Motor neuron (in vitro differentiated cells): ENCODE measurements around the gene STX11. TPM values are rescaled to one million over a fixed set of nuclear protein-coding genes. Genes with fewer than 3 reads are reported as not detected.

Source experiments
- ATAC-seq, 8 experiments: fragments of 200-7000 bp; cut with Tn5 transposase; replicated peaks in 6 of 8; 2 replicates each; pipeline ENCODE4 v1.8.0; 2021; ENCODE audit warnings: mild to moderate bottlenecking in 8 of 8, moderate library complexity in 8 of 8
- H3K27ac ChIP-seq, 2 donors: fragments of 250-450 bp; sonication (Bioruptor Pico); 2 replicates each; pipeline ENCODE4 v1.9.0; 2021; ENCODE audit warnings: antibody characterized with exemption in 2 of 2, mild to moderate bottlenecking in 2 of 2, moderate library complexity in 1 of 2
- H3K4me1 ChIP-seq, 2 donors: fragments of 250-450 bp; sonication (Bioruptor Pico); replicated peaks in 1 of 2; 2 replicates each; pipeline ENCODE4 v1.6.1; 2021; ENCODE audit warnings: antibody characterized with exemption in 2 of 2, mild to moderate bottlenecking in 2 of 2, moderate library complexity in 1 of 2
- H3K4me3 ChIP-seq, 5 donors: fragments of 250-450 bp; sonication (Bioruptor Pico); 2 replicates each; pipeline ENCODE4 v1.9.0; 2021; ENCODE audit warnings: antibody characterized with exemption in 5 of 5, mild to moderate bottlenecking in 5 of 5, moderate library complexity in 4 of 5
- WGBS, 10 experiments: fragments of 450-650 bp; shearing (Covaris generic); methylation state at CpG; one replicate each; pipeline ENCODE4 v1.0.0; 2022; 5-methylcytosine and 5-hydroxymethylcytosine counted together
- in situ Hi-C, 9 experiments: fragments of 400-800 bp; cut with MboI; loops; one replicate each; pipeline ENCODE4 v1.15.0; 2021; ENCODE audit warnings: low sequenced_read_pairs in 9 of 9, low pct_unique_long_range_greater_than_20kb in 2 of 9; ENCODE audit not compliant: unreplicated experiment in 9 of 9
- total RNA-seq, 8 experiments: library from RNA; unstranded; fragments of 300-600 nt; gene quantifications; 2 replicates each; pipeline versions ENCODE4 v1.2.3 to v1.2.4, GENCODE V29; 2022

The STX11 gene
- total RNA-seq, 8 experiments from 2014 or later: 0.05 to 2.0 (median 0.60) TPM; not detected in 2

DNA sequence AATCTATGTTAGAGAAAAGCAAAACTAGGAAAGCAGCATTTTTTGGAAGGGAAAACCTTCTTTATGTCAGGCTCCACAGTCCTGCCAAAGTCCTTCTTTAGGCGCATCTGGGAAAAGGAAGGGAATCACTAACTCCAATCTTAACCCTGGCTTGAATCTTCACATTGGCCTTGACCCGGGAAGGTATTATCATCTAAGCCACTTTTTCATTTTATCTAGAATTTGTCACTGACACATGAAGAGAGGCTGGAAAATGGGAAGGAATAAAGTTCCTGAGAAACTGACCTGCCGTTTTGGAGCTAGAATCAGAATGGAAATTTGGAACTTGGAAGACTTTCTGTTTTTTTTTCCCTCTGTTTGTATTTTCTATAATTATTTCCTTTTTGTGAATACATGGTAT lies 81.4 kb downstream of the STX11 start:
- H3K27ac ChIP-seq: no peak overlapping the region

GRCh38 chr6:144232176-144232831 lies 82.0 kb downstream of the STX11 start:
- no peak for ATAC-seq
- H3K4me3 ChIP-seq: no peak overlapping the region
- 36 to 83% (median 75%) methylated on average over 3 to 4 of the region's 4 CpGs; no CpG with 5 or more reads in 2 of the 10 experiments for WGBS, 10 experiments
- no peaks in the 10 kb centered on the region for H3K4me1 ChIP-seq
- H3K27ac ChIP-seq: no peak overlapping the region
- in situ Hi-C loops: no loop called here

More for the DNA sequence above, 81.4 kb downstream of the STX11 start:
- H3K4me1 ChIP-seq: no peaks in the 10 kb centered on the region
- H3K4me3 ChIP-seq: no peak overlapping the region
- ATAC-seq: no peak
- WGBS, 10 experiments: 14 to 100% (median 83%) methylated on average over 1 to 3 of the region's 3 CpGs; no CpG with 5 or more reads in 1 of the 10 experiments
- in situ Hi-C loops: no loop called here

- ATAC-seq: no peak
- Histone ChIP-seq H3K4me3 (no peak overlapping the region), H3K27ac (no peak overlapping the region), H3K4me1 (no peaks in the 10 kb centered on the region)
- in situ Hi-C loops: no loop called here
- 9 to 100% (median 80%) methylated on average over 1 to 2 of the region's 2 CpGs; no CpG with 5 or more reads in 1 of the 10 experiments for WGBS, 10 experiments
These were observed 82.5 kb downstream of the STX11 start for GRCh38 chr6:144232832-144233230.

DNA sequence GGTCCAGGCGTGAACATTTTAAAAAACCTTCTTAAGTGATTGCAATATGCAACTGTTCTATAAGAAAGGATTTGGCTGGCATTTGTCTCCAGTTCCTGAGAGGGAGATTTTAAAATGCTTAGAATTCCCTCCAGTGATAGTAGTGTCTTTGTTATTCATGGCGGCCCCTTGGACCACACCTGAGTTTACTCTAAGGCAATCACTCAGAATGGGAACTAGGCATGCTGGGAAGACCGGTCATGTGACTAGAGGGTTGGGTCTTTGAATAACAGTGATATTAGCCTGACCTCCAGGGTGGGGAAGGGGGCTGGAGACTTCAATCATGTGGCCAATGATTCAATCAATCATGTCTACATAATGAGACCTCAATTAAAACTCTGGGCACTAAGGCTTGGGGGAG lies 84.1 kb downstream of the STX11 start:
- Histone ChIP-seq H3K27ac (no peak overlapping the region), H3K4me3 (no peak overlapping the region), H3K4me1 (no peaks in the 10 kb centered on the region)
- in situ Hi-C loops: no loop called here
- WGBS, 10 experiments: 86 to 100% (median 100%) methylated on average over 1 to 2 of the region's 3 CpGs; no CpG with 5 or more reads in 4 of the 10 experiments
- no peak for ATAC-seq

DNA sequence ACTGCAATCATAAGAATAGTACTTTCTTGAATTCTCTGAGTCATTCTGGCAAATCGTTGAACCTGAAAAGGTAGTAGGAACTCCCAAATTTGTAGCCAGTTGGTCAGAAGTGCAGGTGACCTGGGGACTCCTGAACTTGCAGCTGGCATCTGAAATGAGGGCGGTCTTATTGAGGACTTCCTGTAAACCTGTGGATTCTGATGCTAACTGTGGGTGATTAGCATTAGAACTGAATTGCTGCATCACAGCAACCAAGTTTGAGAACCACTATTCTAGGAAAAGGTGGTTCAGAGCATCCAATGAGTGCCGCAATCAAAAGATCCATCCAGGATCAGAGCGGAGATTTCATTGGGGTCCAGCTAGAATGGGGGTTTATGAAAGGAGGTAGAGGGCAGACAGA lies 84.6 kb downstream of the STX11 start:
- H3K4me3 ChIP-seq: no peak overlapping the region
- WGBS, 10 experiments: 83 to 100% (median 100%) methylated on average over 1 to 3 of the region's 4 CpGs; no CpG with 5 or more reads in 3 of the 10 experiments
- no peak overlapping the region for H3K27ac ChIP-seq
- no peaks in the 10 kb centered on the region for H3K4me1 ChIP-seq
- in situ Hi-C loops: no loop called here
- ATAC-seq: no peak

Other genes starting within 250 kb of the STX11 start
- gene PLAGL1, start 142.3 kb upstream of the STX11 start, total RNA-seq: 10 to 100 TPM in 6 of 8 experiments, 1 to 10 TPM in 2; 7.2 to 50.5 (median 18.9) TPM
- 100 to 1,000 TPM; 160 to 392 (median 214) TPM for gene SF3B5, start 54.9 kb upstream of the STX11 start, total RNA-seq
- 100 to 1,000 TPM in 1 of 8 experiments, 10 to 100 TPM in 7; 14.8 to 176 (median 60.8) TPM for gene UTRN, start 134.8 kb downstream of the STX11 start, total RNA-seq